ENCODE data around the gene FAM219A. TPM values are rescaled to one million over a fixed set of nuclear protein-coding genes. Genes with fewer than 3 reads are reported as not detected.

FAM219A gene
- total RNA-seq, 2 experiments from 2014 or later, result 12.3 to 13.2 TPM

DNA sequence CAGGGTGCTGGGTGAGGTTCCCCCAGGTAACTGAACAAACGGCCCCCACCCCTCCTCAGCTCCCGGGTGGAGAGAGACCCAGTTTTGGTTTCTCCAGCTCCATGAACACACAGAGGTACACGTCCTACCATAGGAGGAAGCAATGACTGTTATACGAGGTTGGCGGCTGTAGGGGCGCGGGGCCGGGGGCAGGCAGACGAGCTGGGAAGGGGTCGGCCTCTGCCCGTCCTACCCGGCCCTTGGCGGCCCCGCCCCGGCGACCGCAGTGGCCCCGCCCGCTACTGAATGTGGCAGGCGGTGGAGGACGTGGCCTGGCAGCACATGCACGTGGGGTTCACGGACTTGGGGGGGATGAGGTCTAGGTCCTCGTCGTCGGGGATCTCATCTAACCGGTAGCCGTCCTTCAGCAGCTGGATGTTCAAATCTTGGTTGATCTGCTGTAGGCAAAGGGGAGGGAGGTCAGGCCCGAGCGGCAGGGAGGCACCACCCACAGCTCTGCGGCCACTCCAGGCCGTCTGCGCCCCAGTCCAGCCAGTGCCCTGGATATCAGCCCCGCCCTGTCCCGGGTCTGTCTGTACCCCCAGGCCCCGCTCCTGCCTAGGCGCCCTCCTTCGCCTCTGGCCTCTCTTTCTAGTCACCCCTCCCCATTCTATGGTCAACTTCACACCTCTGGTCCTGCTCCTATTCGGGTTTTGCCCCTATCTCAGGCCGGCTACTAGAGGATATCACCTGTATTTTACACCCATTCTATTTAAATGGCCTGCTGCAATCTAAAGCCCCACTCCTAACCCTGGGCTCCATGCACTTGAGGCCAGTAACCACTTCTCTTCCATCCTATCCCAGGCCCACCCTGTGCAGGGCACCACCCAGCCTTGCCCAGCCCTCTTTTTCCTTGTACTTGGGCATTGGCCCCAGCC lies 57.4 kb downstream of the FAM219A start:
- Mint-ChIP-seq H3K27me3 (no peaks in the 10 kb centered on the region), H3K36me3 (ENCODE audit: low read depth) (no peaks in the 10 kb centered on the region), H3K27ac (no peak overlapping the region), H3K4me3 (no peak overlapping the region), H3K4me1 (no peaks in the 10 kb centered on the region), H3K9me3 (no peaks in the 10 kb centered on the region)
- DNase-seq, result no peak
- ChIA-PET POLR2A (no interaction called here), CTCF (no interaction called here)

DNA sequence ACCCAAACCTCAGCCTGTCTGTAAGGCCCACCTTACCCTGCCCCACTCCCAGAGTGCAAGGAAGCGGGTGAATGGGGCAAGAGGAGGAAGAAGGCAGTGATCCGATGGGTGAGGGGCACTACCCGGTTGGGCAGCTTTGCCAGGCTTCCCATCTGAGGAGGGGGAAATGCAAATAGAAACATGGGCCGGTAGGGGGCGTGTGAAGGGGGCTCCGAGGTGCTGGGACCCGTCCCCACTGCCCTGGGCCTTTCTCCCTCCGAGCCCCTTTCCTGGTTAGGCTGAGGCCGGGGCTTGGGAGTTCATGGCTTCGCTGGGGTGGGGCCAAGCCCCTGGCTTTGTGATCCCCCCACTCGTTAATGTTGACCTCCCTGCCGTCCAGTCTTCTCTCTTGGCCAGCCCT lies 58.1 kb downstream of the FAM219A start:
- no peaks in the 10 kb centered on the region for H3K36me3 Mint-ChIP-seq (ENCODE audit: low read depth)
- no peak overlapping the region for H3K4me3 Mint-ChIP-seq
- POLR2A ChIA-PET, result no interaction called here
- no peak for DNase-seq
- no peak overlapping the region for H3K27ac Mint-ChIP-seq
- CTCF ChIA-PET, result no interaction called here
- H3K9me3 Mint-ChIP-seq, result no peaks in the 10 kb centered on the region
- H3K4me1 Mint-ChIP-seq, result no peaks in the 10 kb centered on the region
- H3K27me3 Mint-ChIP-seq, result no peaks in the 10 kb centered on the region

DNA sequence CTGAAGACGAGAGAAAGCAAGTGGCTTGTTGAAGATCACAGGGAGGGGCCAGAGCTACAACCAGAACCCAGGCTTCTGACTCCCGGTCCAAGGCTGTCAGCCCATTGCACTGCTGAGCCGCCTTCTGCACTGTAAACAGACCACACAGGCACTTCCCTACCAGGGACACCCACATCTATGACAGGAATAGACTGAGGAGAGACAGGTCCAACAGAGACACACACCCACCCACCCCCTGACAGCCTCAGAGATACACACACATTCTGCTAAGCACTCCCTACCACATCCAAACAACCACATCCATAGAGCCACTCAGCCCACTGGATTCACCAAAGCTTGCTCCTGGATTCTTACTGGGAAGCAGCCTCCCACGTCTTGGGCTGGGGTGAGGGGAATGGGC lies 58.6 kb downstream of the FAM219A start:
- ChIA-PET POLR2A (no interaction called here), CTCF (no interaction called here)
- no peak for DNase-seq
- no peaks in the 10 kb centered on the region for H3K36me3 Mint-ChIP-seq (ENCODE audit: low read depth)
- no peaks in the 10 kb centered on the region for H3K27me3 Mint-ChIP-seq
- no peak overlapping the region for H3K27ac Mint-ChIP-seq
- H3K9me3 Mint-ChIP-seq, result no peaks in the 10 kb centered on the region
- no peak overlapping the region for H3K4me3 Mint-ChIP-seq
- no peaks in the 10 kb centered on the region for H3K4me1 Mint-ChIP-seq

DNA sequence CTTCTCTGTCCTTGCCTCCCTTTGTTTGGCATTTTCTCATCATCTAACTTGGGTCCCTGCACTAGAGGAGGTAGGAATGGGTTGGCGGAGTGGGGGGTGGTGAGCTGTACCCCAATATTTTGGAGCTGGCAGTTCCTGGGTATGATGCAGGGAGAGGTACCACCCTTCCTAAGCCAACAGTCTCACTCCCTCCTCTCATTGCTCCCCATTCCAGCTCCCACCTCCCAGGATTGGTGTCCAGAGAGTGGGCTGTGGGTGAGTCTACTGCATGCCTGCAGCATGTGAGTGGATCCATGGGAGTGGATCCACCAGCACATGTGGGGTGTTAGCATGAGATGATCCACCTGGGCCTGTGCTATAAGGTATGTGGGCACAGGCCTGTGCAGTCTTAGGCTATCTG lies 59.5 kb downstream of the FAM219A start:
- no peaks in the 10 kb centered on the region for H3K4me1 Mint-ChIP-seq
- POLR2A ChIA-PET, result no interaction called here
- CTCF ChIA-PET, result interaction anchor here (0.6 kb wide), 1 partner anchor 235 kb away, joined by 3 read pairs; no protein-coding TSS in a partner anchor

DNA sequence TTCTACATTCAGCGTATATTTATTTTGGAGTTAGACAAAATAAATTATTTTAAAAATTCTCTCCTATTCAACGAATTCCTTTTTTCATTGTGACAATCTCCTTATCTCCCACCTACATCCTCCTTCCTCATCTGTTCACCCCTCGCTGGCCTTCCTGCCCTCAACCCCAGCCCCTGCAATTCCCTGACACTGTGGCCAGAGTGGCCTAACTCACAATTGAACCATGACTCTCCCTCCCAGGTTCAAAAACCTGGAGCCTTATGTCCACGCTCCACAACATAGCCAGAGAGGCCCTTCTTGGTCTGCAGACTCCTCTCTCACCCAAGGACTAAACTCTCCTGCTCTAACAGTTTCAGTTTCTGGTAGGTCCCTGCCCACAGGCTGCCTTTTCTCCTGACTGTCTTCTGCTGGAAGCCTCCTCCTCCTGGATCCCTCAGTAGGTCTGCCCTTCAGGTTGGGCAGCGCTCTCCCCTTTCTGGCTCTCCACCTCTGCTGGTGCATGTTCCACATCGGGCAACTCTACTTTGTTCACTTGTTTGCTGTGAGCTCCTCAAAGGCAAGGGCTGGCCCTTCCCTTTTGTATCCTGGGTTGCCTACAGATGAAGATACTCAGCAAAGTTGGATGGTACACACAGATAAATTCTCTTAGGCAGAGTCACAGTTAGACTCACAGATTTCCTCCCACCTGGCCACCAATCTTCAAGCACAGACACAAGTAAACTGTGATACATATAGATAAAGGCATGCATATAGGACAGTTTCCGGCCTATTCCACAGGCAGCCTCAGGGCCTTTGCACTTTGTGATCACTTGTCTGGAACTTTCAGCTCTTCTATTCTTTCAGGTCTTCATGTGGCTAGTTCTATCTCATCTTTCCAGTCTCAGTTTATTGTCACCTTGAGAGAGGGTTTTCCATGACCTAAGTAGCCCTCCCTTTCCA lies 61.8 kb downstream of the FAM219A start:
- no peak overlapping the region for H3K27ac Mint-ChIP-seq
- no peaks in the 10 kb centered on the region for H3K4me1 Mint-ChIP-seq
- DNase-seq, result no peak
- ChIA-PET CTCF (no interaction called here), POLR2A (no interaction called here)
- H3K4me3 Mint-ChIP-seq, result no peak overlapping the region
- H3K27me3 Mint-ChIP-seq, result peaks cover 12% of the 10 kb centered on the region
- H3K36me3 Mint-ChIP-seq (ENCODE audit: low read depth), result no peaks in the 10 kb centered on the region
- no peaks in the 10 kb centered on the region for H3K9me3 Mint-ChIP-seq

More for the DNA sequence above, 59.5 kb downstream of the FAM219A start:
- H3K4me3 Mint-ChIP-seq, result no peak overlapping the region
- no peak overlapping the region for H3K27ac Mint-ChIP-seq
- H3K27me3 Mint-ChIP-seq, result no peaks in the 10 kb centered on the region
- no peaks in the 10 kb centered on the region for H3K36me3 Mint-ChIP-seq (ENCODE audit: low read depth)
- no peak for DNase-seq
- H3K9me3 Mint-ChIP-seq, result no peaks in the 10 kb centered on the region

DNA sequence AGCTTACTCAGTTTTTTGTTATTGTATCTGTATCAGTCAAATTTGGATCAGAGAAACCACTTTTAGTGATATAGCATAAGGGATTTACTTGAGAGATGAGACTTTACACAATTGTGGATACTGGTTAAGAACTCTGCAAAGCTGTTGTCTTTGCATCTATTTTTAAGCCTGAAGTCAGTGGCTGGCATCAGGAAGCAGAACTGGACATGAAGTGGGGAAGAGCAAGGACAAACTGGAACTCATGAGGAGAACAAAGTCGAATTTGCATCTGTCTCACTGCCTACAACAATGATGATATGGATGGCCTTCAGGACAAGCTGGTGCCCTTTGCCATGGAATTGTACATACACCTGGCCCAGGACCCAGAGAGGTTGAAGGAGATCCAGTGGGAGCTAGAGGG lies 65.9 kb downstream of the FAM219A start:
- Mint-ChIP-seq H3K36me3 (ENCODE audit: low read depth) (no peaks in the 10 kb centered on the region), H3K4me3 (no peak overlapping the region), H3K9me3 (no peaks in the 10 kb centered on the region), H3K27ac (no peak overlapping the region), H3K4me1 (no peaks in the 10 kb centered on the region), H3K27me3 (peaks cover 15% of the 10 kb centered on the region)
- DNase-seq, result no peak
- POLR2A ChIA-PET, result interaction anchor here (1.0 kb wide), 1 partner anchor 12 kb away, joined by 3 read pairs; no protein-coding TSS in a partner anchor
- CTCF ChIA-PET, result interaction anchor here (1.1 to 1.9 kb wide), 2 partner anchors 11 to 13 kb away, joined by 4 to 8 read pairs; no protein-coding TSS in a partner anchor

DNA sequence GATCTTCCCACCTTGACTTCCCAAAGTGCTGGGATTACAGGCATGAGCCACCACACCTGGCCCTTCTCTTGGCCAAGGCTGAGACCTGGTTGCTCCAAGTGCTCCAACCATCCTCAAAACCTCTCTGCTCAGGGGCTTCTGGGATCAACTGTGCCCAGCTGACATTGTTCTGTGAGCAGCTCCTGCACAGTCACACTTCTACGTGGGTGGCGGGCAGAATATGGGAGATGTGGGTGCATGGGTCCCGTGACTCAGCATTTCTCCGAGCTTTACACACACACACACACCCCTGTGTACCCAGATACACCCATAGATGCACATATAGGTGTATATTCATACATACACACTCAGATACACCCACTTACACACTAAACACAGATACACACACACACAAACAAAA lies 71.1 kb downstream of the FAM219A start:
- no peaks in the 10 kb centered on the region for H3K36me3 Mint-ChIP-seq (ENCODE audit: low read depth)
- no peak overlapping the region for H3K4me3 Mint-ChIP-seq
- H3K27ac Mint-ChIP-seq, result no peak overlapping the region
- peaks cover 5% of the 10 kb centered on the region for H3K27me3 Mint-ChIP-seq
- ChIA-PET CTCF (no interaction called here), POLR2A (no interaction called here)
- H3K4me1 Mint-ChIP-seq, result no peaks in the 10 kb centered on the region
- H3K9me3 Mint-ChIP-seq, result no peaks in the 10 kb centered on the region
- no peak for DNase-seq

DNA sequence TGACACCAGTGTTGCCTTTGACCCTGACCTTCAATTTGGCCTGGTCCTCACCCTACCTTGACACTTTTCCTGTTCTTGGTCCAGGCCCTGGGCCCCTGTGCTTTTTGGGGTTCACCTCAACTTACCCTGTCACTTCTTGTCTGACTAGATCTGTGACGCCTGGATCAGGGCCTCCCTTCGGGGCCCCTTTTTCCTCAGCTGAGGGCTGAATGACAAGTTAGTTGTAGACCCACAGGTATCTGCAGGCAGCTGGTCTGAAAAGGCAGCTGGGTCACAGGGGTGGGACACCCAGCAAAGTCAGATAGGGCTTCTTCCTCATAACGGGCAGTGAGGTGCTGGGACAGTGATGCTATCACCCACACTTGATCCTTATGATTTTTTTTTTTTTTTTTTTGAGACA lies 71.7 kb downstream of the FAM219A start:
- ChIA-PET CTCF (no interaction called here), POLR2A (no interaction called here)
- no peaks in the 10 kb centered on the region for H3K36me3 Mint-ChIP-seq (ENCODE audit: low read depth)
- no peak overlapping the region for H3K4me3 Mint-ChIP-seq
- no peak overlapping the region for H3K27ac Mint-ChIP-seq
- H3K9me3 Mint-ChIP-seq, result no peaks in the 10 kb centered on the region
- H3K4me1 Mint-ChIP-seq, result peaks cover under 1% of the 10 kb centered on the region
- peaks cover 6% of the 10 kb centered on the region for H3K27me3 Mint-ChIP-seq
- peak; percentile 14 for DNase-seq

DNA sequence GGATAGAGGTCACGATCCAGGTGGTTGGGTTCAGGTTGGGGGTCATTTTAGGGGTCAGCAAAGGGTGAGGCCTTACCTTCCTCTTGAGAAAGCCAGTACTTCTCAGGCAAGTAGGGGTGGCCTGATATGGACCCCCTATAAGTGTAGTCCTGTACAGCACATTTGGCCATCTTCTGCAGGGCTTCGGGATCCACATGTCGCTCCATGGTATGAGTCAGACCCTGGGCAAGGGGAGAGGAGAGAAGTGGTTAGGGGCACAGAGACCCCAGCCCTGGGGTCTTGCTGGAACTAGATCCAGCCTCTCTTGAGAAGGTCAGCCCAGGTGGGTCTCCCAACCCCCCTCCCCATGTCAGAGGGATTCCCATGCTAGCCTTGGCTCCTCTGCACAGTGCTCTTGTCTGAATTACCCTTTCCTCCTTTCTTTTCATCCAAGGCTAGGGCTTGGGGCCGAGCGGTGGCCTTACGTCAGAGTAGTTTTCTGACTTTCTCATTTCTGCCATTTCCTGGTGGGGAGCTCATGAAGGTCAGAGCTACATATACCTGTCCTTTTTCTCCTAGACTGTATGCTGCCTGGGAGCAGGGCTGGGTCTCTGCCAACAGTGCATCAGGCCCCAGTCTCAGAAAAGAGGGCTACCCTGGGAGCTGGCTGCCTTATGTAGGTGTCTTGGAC lies 72.7 kb downstream of the FAM219A start:
- CTCF ChIA-PET, result interaction anchor here (0.7 kb wide), 1 partner anchor 423 kb away, joined by 4 read pairs; no protein-coding TSS in a partner anchor
- no peaks in the 10 kb centered on the region for H3K36me3 Mint-ChIP-seq (ENCODE audit: low read depth)
- peaks cover 4% of the 10 kb centered on the region for H3K27me3 Mint-ChIP-seq
- no peak overlapping the region for H3K4me3 Mint-ChIP-seq
- no peaks in the 10 kb centered on the region for H3K9me3 Mint-ChIP-seq
- DNase-seq, result no peak
- peaks cover 10% of the 10 kb centered on the region for H3K4me1 Mint-ChIP-seq
- POLR2A ChIA-PET, result no interaction called here
- H3K27ac Mint-ChIP-seq, result no peak overlapping the region

DNA sequence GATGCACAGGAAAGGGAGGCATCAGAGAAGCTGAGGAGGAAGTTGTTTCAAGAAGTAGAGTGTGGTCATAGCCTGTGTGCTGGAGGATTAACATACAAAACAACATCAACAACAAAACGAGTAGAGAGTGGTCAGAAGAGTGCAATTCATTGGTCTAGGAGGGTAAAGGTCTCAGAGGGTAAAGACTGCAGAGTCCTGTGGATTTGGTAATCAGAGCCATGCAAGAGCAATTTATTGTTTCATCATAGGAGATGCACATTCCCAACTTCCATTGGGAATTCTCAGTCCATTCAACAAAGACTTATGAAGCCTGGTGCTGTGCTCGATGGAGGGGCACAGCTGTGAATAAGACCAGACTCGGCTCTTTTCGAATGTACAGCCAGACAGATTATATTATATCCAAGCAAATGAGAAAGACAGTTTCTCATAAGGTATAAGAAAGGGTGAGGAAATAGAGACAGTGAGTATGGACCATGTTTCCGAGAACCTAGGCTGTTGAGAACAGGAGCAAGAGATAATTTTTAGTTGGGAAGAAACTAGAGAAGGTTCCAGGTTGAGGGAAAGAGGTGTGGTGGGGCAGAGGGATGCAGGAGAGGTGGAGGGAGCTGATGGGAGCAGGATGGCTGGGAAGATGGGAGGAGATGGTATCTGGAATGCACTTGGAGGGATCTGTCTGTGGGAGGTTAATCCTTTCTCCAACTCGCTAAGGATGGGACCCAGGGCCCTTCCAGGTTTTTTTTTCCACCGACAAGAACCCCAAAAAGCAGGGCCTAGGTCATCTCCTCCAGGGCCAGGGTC lies 73.8 kb downstream of the FAM219A start:
- ChIA-PET CTCF (interaction anchor here (0.7 kb wide), 1 partner anchor 424 kb away, joined by 4 read pairs; no protein-coding TSS in a partner anchor), POLR2A (no interaction called here)
- no peak overlapping the region for H3K4me3 Mint-ChIP-seq

DNA sequence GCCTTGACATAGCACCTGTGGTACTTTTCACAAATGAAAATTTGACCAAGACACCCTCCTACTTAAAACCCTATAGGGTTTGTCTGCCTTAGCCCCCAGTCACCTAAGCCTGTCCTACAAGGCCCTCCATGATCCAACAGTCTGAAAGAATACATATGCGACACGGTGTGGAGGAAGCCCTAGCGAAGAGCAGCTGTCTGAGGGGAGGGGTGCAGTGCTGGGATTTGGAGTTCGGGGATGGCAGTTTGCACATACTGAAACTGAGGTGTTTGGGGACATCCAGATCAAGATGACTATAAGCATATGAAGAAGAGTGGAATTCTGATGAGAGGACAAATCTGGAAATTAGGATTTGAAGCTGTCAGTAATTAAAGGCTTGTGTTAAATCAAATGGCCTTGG lies 74.5 kb downstream of the FAM219A start:
- peaks cover 27% of the 10 kb centered on the region for H3K4me1 Mint-ChIP-seq
- POLR2A ChIA-PET, result no interaction called here
- no peak overlapping the region for H3K4me3 Mint-ChIP-seq
- H3K36me3 Mint-ChIP-seq (ENCODE audit: low read depth), result no peaks in the 10 kb centered on the region
- no peak overlapping the region for H3K27ac Mint-ChIP-seq
- H3K9me3 Mint-ChIP-seq, result no peaks in the 10 kb centered on the region
- no peak for DNase-seq
- peaks cover 7% of the 10 kb centered on the region for H3K27me3 Mint-ChIP-seq
- CTCF ChIA-PET, result no interaction called here

More for the DNA sequence above, 73.8 kb downstream of the FAM219A start:
- no peak for DNase-seq
- H3K9me3 Mint-ChIP-seq, result no peaks in the 10 kb centered on the region
- H3K27me3 Mint-ChIP-seq, result peaks cover 4% of the 10 kb centered on the region
- no peak overlapping the region for H3K27ac Mint-ChIP-seq
- peaks cover 22% of the 10 kb centered on the region for H3K4me1 Mint-ChIP-seq
- no peaks in the 10 kb centered on the region for H3K36me3 Mint-ChIP-seq (ENCODE audit: low read depth)

DNA sequence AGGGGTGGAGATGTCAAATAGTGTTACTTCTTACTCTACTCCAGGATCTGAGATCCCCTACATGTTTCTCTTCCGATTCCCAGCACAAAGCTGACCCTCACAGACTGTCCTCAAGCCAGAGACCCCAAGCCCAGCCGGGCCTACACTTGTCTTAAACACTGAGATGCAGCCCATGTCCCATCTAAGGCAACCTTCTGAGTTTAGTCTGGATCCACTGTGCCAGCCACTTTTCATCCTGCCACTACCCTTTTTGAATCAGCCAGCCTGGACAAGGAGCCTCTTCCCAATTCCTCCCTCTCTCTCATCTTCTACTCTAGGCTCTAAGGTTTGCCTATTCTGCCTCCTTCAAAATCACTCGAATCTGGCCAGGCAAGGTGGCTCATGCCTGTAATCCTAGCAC lies 75.5 kb downstream of the FAM219A start:
- POLR2A ChIA-PET, result no interaction called here
- H3K27me3 Mint-ChIP-seq, result peaks cover 12% of the 10 kb centered on the region
- no peak overlapping the region for H3K27ac Mint-ChIP-seq
- no peaks in the 10 kb centered on the region for H3K36me3 Mint-ChIP-seq (ENCODE audit: low read depth)
- no peaks in the 10 kb centered on the region for H3K9me3 Mint-ChIP-seq
- CTCF ChIA-PET, result interaction anchor here (1.0 kb wide), 1 partner anchor 251 kb away, joined by 3 read pairs; no protein-coding TSS in a partner anchor
- DNase-seq, result no peak
- no peak overlapping the region for H3K4me3 Mint-ChIP-seq
- peaks cover 31% of the 10 kb centered on the region for H3K4me1 Mint-ChIP-seq
